HPDE6-E6E7 (cell line): Measurements from ENCODE around the gene SHH.

ENCODE experiments used
- DNase-seq: peaks from one replicate; pipeline ENCODE4 v3.0.0; 2011; ENCODE audit warnings: missing footprints; ENCODE audit errors: extremely low spot score

SHH gene

GRCh38 chr7:155764438-155764793 is 47.8 kb downstream of the SHH start:
- DNase-seq = no peak

DNA sequence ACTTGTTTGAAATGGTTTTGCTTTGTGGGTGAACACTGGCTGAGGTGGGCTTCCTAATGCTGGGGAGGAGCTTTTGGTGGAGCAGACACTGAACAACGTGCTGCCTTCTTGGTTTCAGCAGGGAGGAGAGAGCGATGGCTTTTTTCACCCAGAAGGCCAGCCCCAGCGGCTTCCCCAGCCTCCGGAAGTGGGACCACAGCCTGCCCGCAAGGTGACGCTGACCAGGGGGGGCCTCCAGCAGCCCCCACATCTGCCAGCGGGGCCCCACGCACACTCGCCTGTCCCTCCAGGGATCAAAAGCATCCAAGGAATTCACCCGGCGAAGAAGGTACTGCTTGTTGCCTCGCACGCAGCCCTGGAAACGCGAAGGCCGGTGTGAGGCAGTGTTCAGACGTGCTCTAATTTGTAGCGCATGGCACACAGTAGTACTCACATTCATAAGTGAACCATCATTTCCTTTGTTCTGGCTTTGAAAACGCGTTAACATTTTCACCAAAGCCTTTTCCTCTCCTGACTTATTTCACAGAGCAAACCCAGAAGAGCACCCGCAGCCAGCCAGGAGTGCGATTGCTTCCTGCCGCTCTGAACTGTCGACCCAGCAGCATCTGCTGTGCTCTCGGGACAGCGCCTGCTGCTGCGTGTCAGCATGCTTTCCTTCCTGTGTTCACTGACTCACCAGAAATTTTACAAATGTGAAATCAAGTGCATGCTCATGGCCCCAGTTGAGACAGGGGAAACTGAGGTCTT is 48.4 kb downstream of the SHH start:
- DNase-seq = no peak

DNA sequence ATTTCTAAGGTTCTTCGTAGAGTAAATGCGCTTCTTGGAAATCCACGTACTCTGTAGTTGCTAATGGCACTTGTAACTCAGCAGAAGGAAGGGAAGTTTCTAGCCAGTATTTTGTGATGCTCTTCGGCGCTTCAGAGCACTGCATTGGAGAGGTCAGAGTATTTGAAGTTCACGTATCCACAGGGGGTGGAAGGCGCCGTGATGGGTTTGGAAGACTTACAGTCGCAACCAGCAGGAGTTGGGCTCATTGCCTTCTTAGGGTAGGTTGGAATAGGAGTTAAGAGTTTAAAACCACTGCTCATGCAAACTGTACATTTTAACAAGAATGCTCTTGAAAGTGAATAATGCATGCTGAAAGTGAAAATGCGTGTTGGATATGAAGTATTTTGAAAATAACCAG is 49.1 kb downstream of the SHH start:
- no peak for DNase-seq

DNA sequence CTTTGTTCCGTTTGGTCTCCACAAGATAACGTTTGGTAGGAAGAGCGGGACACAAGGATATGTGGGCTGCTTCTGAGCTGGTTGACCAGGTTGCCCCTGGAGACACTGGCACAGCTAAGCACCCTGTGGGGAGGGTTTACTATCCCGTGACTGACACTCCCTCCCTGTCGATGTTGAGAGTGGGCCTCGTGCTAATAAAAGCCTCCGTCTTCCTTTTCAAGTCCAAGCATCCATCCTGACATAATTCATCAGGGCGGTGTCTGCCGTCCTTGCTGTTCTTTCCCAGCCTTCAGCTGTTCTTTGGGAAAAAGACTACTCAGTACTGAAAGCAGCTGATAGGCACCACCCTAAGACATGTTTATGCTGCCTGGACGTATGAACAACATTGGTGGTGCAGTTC is 49.6 kb downstream of the SHH start:
- DNase-seq = no peak

GRCh38 chr7:155762036-155762435 is 50.2 kb downstream of the SHH start:
- no peak for DNase-seq

DNA sequence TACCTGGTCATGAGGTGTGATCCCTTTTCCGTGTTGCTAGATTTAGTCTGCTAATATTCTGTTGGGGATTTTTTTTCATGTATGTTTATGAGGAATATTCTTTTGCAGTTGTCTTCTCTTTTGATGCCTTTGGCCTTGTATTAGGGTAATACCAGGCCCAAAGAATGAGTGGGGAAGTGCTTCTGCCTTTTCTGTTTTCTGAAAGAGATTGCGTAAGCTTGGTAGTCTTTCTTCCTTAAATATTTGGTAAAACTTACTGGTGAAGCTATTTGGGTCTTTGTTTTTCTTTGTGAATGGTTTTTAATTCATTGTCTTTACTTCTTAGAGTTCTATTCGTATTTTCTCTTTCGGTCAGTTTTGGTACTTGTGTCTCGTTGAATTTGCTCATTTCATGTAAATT is 51.1 kb downstream of the SHH start:
- DNase-seq = no peak

DNA sequence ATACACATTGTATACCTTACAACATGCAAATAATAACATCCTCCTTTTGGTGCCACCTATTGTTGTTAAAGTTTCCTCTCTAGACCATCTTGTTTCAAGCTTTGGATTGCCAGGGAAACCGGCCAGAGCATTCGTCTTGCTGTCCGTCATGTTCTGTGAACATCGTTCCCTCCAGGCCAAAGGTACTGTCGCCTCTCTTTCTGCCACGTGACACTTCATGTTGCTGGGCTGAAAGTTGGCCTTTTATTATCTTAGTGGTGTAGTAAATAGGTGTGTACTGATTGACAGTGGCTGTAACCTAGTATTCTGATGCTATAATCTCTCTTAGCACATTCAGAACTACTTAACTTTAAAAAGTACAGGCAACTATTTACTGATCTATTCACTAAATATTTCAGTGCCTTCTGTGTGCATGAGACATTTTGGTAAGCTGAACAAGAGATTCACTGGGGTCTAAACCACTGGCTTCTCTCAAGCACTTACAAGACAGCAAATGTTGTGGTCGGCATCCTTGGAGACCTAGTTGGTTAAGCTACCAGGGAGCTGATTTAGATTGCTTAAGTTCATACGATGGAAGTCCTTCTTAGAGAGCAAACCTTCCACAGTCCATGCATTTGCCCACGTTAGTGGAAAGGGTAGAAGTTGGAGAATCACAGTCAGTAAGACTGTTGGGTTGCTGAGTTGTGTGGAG is 52.4 kb downstream of the SHH start:
- DNase-seq = no peak

DNA sequence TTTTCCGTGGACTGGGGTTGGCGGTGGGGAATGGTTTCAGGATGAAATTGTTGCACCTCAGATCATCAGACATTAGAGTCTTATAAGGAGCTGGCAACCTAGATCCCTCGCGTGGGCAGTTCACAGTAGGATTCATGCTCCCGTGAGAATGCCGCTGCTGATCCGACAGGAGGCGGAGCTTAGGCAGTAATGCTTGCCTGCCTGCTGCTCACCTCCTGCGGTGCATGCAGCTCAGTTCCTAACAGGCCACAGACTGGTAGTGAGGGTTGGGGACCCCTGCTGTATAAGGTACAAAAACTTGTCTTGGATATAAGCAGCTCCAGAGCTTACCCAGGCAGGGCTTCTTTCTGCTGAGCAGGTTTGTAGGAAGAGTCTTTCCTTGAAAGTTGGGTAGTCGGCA is 53.9 kb downstream of the SHH start:
- no peak for DNase-seq

GRCh38 chr7:155756322-155756721 is 55.9 kb downstream of the SHH start:
- DNase-seq = no peak

DNA sequence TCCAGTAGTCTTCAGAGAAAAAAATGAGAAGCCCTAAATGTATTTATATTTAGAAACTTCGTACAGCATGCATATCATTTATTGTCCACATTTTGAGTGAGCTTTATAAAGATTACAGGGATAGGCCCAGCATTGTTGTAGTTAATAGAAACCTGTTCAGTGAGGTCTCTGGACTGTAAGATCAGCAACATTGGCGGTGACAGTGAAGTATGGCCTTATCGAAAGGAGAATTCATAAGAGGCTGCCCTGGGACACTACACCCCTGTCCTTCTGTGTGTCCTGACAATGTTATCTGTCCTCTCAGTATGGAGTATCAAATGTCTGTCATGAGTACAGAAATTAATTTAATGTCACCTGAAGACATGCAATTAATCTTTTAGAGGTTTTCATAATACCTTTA is 57.2 kb downstream of the SHH start:
- no peak for DNase-seq

DNA sequence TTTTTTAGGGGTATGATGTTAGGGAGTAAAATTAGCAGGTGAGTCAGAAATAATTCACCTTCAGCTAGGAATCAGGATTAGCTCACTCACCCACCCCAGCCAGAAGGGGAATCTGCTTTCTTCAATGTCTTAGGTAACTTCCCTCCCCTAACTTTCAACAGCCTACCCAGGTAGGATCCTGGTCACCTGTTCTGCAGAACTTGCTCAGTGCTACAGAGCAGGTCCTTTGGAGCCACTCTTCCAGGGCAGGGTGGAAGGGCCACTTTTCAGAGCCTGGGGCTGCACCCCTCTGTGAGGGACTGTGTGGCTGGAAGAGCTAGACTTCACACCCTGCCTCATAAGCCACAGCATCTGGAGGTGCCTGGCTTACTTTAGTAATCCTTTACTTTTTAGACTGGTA is 58.1 kb downstream of the SHH start:
- DNase-seq = no peak

- no peak for DNase-seq
These were observed 58.8 kb downstream of the SHH start for GRCh38 chr7:155753446-155753965.

DNA sequence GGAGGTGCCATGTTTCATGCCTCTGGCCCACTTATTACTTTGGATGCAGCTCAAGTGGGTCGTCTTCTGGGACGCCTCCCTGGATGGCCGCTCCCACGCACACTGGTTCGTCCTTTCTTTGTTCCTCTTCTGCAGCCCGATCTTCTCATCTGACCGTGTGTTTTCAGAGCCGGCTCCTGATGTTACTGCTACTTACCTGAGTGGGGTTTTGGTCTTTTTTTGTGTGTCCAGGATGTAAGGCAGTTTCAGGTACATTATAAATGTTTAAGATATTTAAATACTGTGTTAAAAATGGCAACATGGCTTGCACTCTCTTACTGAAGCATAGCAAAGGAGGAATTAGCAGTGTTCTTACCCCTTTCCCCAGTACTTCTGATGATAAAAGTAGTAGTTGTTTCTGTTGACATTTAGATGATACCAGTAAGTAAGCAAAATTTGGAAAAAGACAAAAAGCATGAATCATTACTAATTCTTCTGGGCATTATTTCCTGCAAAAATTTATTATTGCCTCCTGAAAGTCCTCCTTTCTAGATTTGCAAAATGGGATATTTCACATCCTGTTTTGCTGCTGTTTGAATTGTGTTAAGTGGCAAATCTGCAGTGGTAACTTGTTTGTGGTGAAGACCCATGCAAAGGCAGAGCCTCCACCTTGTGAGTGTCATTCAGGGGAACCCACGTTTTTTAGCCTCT is 59.4 kb downstream of the SHH start:
- DNase-seq = no peak

GRCh38 chr7:155751409-155751808 is 60.9 kb downstream of the SHH start:
- DNase-seq = no peak

DNA sequence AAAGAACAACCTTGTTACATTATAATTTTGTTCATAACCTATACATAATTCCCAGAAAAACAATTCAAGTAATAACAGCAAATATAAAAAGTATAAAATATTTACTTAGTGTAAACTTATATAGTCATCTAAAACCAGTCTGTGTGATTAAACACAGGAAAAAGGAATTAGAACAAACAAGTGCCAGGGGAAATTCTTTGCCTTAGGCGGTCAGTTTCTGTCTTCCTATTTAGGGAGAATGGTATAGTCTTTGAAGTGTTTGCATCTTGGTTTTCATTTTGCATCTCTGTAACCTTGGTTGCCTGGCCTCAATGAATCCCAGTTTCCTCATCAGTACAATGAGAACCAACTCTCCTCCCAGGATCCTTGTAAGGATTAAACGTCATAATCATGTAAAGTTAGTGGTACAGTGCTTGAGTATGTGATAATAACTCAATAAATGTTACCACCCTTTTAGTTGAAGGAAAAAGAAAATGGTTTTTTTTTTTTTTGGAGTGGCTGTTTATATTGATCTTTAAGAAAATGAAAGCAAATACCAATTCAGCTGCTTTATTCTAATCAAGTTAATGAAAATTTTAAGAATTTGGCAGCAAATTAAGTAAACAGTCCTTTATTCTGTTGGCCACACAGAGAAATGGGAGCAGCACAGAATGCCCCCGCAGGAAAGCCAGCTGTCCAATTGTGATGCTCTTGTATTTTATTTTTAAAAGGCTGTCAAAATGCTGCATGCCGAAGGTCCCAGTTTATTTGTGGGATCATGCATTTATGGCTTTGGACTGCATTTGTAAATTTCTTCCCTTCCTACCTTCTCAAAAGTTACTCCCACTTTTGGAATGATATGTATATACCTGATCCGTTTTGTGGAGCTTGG is 61.8 kb downstream of the SHH start:
- no peak for DNase-seq
